ENCODE measurements around the gene CER1.
"Not testable (repeated sequence)": the region's sequence is repeated elsewhere in the genome, so short reads cannot be mapped to it uniquely, and the experiment has no call there.

CER1 gene

DNA sequence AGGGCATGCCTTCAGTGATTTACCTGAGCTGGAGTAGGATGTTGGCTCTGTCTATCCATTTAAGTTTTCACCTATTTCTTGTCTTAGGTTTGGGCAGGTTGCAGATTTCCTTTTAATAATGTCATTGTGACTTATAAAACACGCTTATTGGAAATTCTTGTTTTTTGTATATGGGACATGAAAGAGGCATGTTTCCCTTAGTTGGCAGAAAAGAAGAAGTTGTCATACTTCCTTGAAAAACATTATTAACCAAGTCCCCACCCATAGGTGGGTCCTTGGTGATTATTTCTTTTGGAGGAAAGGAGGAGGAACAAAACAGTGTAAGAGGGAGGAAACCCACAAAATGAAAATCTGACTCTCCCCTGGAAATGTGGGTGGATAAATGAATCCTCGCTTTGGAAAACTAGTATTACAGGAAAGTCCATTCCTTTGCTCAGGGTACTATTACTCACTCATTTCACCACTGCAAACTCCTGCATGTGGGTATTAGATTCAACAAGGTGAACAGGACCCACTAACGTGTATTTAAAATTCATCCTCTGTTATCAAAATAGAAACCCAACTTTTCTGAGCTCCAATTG, 9.3 kb downstream of the CER1 start:
- no peak for DNase-seq

- no peak for DNase-seq
Observed at GRCh38 chr9:14710804-14711203, 11.7 kb downstream of the CER1 start.

- DNase-seq = no peak
Observed at GRCh38 chr9:14706530-14707140, 15.9 kb downstream of the CER1 start.

- DNase-seq = no peak
Observed at GRCh38 chr9:14705079-14705478, 17.5 kb downstream of the CER1 start.

- DNase-seq = no peak
Observed at GRCh38 chr9:14704281-14704680, 18.3 kb downstream of the CER1 start.

DNA sequence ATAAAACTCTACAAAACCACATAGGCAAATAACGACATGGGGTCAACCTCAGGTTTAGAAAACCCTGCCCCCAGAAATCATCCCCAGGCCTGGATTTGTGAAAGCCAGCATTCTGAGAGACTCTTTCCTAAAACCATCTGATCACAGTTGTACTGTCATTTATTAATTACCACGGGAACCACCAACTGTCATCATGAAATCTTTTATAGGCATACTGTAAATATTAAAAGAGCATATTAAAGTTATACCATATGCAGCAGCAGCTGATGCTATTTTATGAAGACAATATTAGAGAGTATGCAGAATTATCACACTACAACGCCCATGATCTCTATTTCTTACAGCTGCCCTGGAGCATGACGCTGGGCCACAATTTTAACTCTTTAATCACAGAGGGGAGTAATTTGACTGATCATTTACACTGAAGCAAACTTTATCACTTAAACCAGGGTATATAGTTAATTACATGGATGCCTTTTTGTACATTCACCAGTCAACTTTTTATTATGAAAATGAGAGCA, 20.3 kb downstream of the CER1 start:
- no peak for DNase-seq

GRCh38 chr9:14693251-14693861, 29.2 kb downstream of the CER1 start, which contains the start of gene ZDHHC21:
Gene ZDHHC21, minus strand, starts transcription at chr9:14693432. Its CDS starts 19,092 bp downstream, at chr9:14674340.
- peak; percentile 42 for DNase-seq

DNA sequence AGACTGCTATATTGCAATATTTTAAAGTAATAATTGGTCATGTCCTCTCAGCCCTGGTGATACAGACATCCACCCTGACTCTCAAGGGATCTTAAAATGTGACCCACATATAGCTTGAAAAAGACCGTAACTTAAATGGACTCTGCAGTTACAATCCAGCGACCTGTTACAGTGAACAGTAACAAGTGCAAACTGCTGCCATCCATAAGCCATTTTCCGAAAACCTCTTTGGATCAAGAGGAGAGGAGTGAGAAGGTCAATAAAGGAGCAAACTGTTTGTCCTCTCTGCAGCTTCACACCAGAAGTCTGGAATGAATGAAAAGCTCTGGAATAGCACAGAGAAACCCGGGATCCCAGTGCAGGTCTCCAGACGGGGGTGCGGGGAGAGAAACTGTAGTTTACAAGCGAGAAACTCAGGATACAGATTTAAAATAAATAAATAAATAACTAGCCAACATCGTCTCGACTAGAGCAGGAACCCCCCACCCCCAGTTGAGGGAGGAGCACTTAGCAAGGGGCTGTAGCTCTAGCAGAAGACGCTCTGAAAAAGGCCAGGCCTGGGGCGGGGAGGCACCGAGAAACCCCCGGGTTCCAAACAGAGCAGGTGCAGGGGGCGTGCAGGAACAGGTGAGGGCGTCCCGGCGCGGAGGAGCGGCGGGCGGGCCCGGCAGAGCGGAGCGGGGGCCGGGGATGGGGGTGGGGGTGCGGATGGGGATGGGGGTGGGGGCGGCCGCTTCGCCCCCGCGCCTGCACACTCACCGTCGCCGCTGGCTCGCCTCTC, 29.9 kb downstream of the CER1 start:
- DNase-seq = no peak

- DNase-seq = no peak
Observed at GRCh38 chr9:14690948-14691730, 31.4 kb downstream of the CER1 start.

DNA sequence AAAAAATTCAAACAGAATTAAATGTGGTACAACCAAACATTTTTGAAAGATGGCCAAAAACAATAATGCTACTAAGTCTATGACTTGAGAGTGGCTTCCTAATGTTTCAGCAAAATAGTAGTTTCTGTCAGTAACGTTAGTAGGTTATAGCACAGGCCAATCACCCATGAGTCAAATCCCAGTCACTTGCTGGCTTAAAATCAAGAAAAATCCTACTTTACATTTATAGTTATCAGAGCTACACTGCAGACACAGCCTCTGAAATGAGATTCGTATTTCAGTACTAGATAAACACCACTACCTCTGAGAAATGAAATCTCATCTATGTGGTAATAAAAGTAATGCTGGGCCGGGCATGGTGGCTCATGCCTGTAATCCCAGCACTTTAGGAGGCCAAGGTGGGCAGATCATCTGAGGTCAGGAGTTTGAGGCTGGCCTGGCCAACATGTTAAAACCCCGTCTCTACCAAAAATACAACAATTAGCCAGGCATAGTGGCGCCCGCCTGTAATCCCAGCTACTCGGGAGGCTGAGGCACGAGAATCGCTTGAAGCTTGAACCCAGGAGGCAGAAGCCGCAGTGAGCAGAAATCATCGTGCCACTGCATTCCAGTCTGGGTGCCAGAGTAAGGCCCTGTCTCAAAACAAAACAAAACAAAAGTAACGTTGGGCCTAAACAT, 35.4 kb downstream of the CER1 start:
- DNase-seq = no peak

- DNase-seq = no peak
Observed at GRCh38 chr9:14686168-14686567, 36.4 kb downstream of the CER1 start.

GRCh38 chr9:14682616-14683015, 39.9 kb downstream of the CER1 start:
- not testable (repeated sequence) for DNase-seq

DNA sequence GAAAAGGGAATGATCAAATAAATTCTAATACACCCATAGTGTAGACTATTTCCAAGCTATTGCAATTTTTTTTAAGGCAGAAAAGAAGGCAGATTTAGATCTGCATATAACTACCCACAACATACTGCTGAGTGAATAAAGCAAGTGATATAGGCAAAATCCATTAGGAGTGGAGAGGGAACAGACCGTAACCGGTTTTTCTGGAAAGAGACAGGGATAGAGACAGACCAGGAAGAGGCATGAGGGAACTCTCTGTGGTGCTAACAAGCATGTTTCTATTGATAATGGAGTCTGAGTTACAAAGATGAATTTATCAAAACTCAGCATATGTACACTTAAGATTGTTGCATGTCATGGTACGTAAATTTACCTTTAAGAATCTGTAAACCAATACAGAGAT, 43.8 kb downstream of the CER1 start:
- DNase-seq = no peak

GRCh38 chr9:14677872-14678271, 44.7 kb downstream of the CER1 start:
- DNase-seq = no peak

GRCh38 chr9:14677396-14677795, 45.1 kb downstream of the CER1 start:
- no peak for DNase-seq

- no peak for DNase-seq
Observed at GRCh38 chr9:14674630-14675029, 47.9 kb downstream of the CER1 start.

DNA sequence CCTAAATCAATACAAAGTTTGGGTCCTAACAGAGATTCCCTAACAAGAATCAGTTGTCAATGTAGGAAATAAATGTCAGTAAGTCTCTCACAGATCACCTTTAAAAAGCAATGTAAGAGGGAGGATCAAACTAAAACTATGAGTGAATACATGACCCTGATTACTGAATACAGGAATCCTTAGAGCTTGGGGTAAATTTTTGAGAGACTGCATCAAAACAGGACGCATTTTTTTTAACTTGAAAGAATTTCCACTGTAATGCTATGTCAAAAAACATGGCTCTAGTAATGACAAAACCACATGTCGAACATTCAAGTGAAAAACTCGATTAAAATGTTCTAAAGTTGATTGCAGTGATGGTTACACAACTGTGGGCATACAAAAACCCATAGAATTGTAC, 51.2 kb downstream of the CER1 start:
- no peak for DNase-seq

GRCh38 chr9:14670718-14671117, 51.8 kb downstream of the CER1 start:
- no peak for DNase-seq

Data from activated gamma-delta T cell (primary cell).